Keratinocyte (primary cell): Measurements from ENCODE around the gene SBNO1. TPM values are rescaled to one million over a fixed set of nuclear protein-coding genes. Genes with fewer than 3 reads are reported as not detected.

ENCODE experiments used
- DNase-seq: peaks from one replicate; pipeline ENCODE4 v3.0.0-alpha.2; 2011; ENCODE audit warnings: low read depth, missing footprints, low spot score
- FAIRE-seq: peaks from 2 replicates; lab custom pipeline; 2011; peaks lifted over from hg19 to GRCh38; lab: Jason Lieb, UNC
- H2AFZ ChIP-seq: 2 replicates; pipeline ENCODE4 v1.6.0; 2012; ENCODE audit warnings: low read length, control low read depth, inconsistent platforms; ENCODE audit not compliant: control insufficient read depth
- H3K27ac ChIP-seq: 2 replicates; pipeline ENCODE4 v1.5.1; 2011; ENCODE audit warnings: low read length; ENCODE audit not compliant: control insufficient read depth, insufficient read depth
- H3K27me3 ChIP-seq: 3 replicates; pipeline ENCODE4 v1.6.0; 2011; ENCODE audit warnings: low read length; ENCODE audit not compliant: control insufficient read depth, insufficient read depth; ENCODE audit errors: extremely low read depth
- H3K36me3 ChIP-seq, 2 experiments: 2 replicates in 1 of 2; 3 replicates in 1 of 2; pipeline ENCODE4 v1.5.1; 2011; ENCODE audit warnings: low read length in 2 of 2, mild to moderate bottlenecking in 1 of 2; ENCODE audit not compliant: control insufficient read depth in 2 of 2, insufficient read depth in 2 of 2; ENCODE audit errors: extremely low read depth in 1 of 2
- H3K4me1 ChIP-seq: 3 replicates; pipeline ENCODE4 v1.5.1; 2011; ENCODE audit warnings: low read length; ENCODE audit not compliant: control insufficient read depth, insufficient read depth; ENCODE audit errors: extremely low read depth
- H3K4me2 ChIP-seq: 3 replicates; pipeline ENCODE4 v1.6.0; 2011; ENCODE audit warnings: low read depth, low read length; ENCODE audit not compliant: control insufficient read depth, insufficient read depth; ENCODE audit errors: extremely low read depth
- H3K4me3 ChIP-seq, 3 experiments: fragments of 200-600 bp in 1 of 3; sonication (generic) in 1 of 3; 2 replicates in 2 of 3; 3 replicates in 1 of 3; pipeline ENCODE4 v1.5.1; 2011 to 2016; ENCODE audit warnings: low read length in 3 of 3, mild to moderate bottlenecking in 3 of 3, control low read depth in 2 of 3, inconsistent platforms in 1 of 3, low read depth in 1 of 3, mixed read lengths in 1 of 3, mixed run types in 1 of 3, moderate library complexity in 1 of 3; ENCODE audit not compliant: control insufficient read depth in 2 of 3, insufficient read depth in 2 of 3; ENCODE audit errors: extremely low read depth in 1 of 3
- H3K79me2 ChIP-seq: 2 replicates; pipeline ENCODE4 v1.6.0; 2012; ENCODE audit warnings: low read length; ENCODE audit not compliant: control insufficient read depth, insufficient read depth
- H3K9ac ChIP-seq: 3 replicates; pipeline ENCODE4 v1.6.0; 2011; ENCODE audit warnings: low read length; ENCODE audit not compliant: control insufficient read depth, insufficient read depth; ENCODE audit errors: extremely low read depth
- H3K9me1 ChIP-seq: 3 replicates; pipeline ENCODE4 v1.6.0; 2011; ENCODE audit warnings: low read length; ENCODE audit not compliant: control insufficient read depth, insufficient read depth; ENCODE audit errors: extremely low read depth
- H3K9me3 ChIP-seq: 2 replicates; pipeline ENCODE4 v1.5.1; 2012; ENCODE audit warnings: low read depth, low read length; ENCODE audit not compliant: control insufficient read depth
- H4K20me1 ChIP-seq: 3 replicates; pipeline ENCODE4 v1.6.0; 2011; ENCODE audit warnings: low read length; ENCODE audit not compliant: control insufficient read depth, insufficient read depth; ENCODE audit errors: extremely low read depth
- EZH2 ChIP-seq: IDR thresholded peaks from one replicate; pipeline ENCODE4 v1.6.1; 2012; ENCODE audit warnings: inconsistent platforms, mild to moderate bottlenecking, low read length, moderate library complexity
- dilution Hi-C: fragments of 300-500 bp; cut with MboI; formaldehyde crosslinking; loops from one replicate; pipeline ENCODE4 v1.7.0; 2020; ENCODE audit warnings: low sequenced_read_pairs; ENCODE audit not compliant: extremely low pct_ligation_motif_present
- polyA plus RNA-seq, 5 experiments: library from polyadenylated mRNA; depleted of rRNA in 3 of 5; stranded (reverse) in 3 of 5; stranded (forward) in 1 of 5; unstranded in 1 of 5; fragments of >200 nt; gene quantifications; 1 replicate in 1 of 5; 2 replicates in 3 of 5; 3 replicates in 1 of 5; pipeline versions ENCODE4 v1.2.1 to v1.2.3, GENCODE V29; 2011 to 2012; ENCODE audit warnings: missing spikeins in 2 of 5, low read depth in 1 of 5, low replicate concordance in 1 of 5
- TF ChIP-seq, protein P1 (sequence below), 3 experiments: IDR thresholded peaks in 1 of 3; conservative IDR thresholded peaks in 1 of 3; optimal IDR thresholded peaks in 1 of 3; 2 replicates in 2 of 3; 3 replicates in 1 of 3; pipeline versions ENCODE3 to v1.5.1; 2011; ENCODE audit warnings: low read length in 3 of 3, mild to moderate bottlenecking in 3 of 3, moderate library complexity in 2 of 3, control low read depth in 1 of 3, inconsistent platforms in 1 of 3; ENCODE audit not compliant: insufficient read depth in 2 of 3; ENCODE audit errors: extremely low read depth in 1 of 3

SBNO1 gene
- polyA plus RNA-seq, 1 donor (not counting 4 experiments of a cell fraction or from before 2014, with no cell fraction given), result 18.4 TPM

- DNase-seq (no peak), FAIRE-seq (no peak)
- no peak overlapping the region for H3K27ac ChIP-seq
- H3K79me2 ChIP-seq, result peaks cover 13% of the 10 kb centered on the region
- no peaks in the 10 kb centered on the region for H4K20me1 ChIP-seq
- no peaks in the 10 kb centered on the region for H3K4me1 ChIP-seq
- H2AFZ ChIP-seq, result no peak overlapping the region
- no peak overlapping the region for H3K9ac ChIP-seq
- no peak overlapping the region for H3K4me3 ChIP-seq
- no peaks in the 10 kb centered on the region for H3K27me3 ChIP-seq
- dilution Hi-C loops, result no loop called here
- TF ChIP-seq EZH2, result no peak
- TF ChIP-seq, protein P1, sequence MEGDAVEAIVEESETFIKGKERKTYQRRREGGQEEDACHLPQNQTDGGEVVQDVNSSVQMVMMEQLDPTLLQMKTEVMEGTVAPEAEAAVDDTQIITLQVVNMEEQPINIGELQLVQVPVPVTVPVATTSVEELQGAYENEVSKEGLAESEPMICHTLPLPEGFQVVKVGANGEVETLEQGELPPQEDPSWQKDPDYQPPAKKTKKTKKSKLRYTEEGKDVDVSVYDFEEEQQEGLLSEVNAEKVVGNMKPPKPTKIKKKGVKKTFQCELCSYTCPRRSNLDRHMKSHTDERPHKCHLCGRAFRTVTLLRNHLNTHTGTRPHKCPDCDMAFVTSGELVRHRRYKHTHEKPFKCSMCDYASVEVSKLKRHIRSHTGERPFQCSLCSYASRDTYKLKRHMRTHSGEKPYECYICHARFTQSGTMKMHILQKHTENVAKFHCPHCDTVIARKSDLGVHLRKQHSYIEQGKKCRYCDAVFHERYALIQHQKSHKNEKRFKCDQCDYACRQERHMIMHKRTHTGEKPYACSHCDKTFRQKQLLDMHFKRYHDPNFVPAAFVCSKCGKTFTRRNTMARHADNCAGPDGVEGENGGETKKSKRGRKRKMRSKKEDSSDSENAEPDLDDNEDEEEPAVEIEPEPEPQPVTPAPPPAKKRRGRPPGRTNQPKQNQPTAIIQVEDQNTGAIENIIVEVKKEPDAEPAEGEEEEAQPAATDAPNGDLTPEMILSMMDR (optimal IDR thresholded peaks at IDR 0.05 in 1 of 3, IDR thresholded peaks at IDR 0.05 in 1 of 3, conservative IDR thresholded peaks at IDR 0.05 in 1 of 3; ENCODE audit: extremely low read depth in 1 of 3, insufficient read depth in 2 of 3, low read length in 3 of 3), result no peak
- no peaks in the 10 kb centered on the region for H3K9me1 ChIP-seq
- H3K4me2 ChIP-seq, result no peak overlapping the region
- no peaks in the 10 kb centered on the region for H3K9me3 ChIP-seq
- H3K36me3 ChIP-seq, result peaks cover 7 to 20% of the 10 kb centered on the region in 2 experiments
Measured at GRCh38 chr12:123337070-123337469, 27.6 kb downstream of the SBNO1 start.

- no peak overlapping the region for H3K4me3 ChIP-seq
- no peak overlapping the region for H3K27ac ChIP-seq
- TF ChIP-seq EZH2, result no peak
- TF ChIP-seq, protein P1 (optimal IDR thresholded peaks at IDR 0.05 in 1 of 3, IDR thresholded peaks at IDR 0.05 in 1 of 3, conservative IDR thresholded peaks at IDR 0.05 in 1 of 3; ENCODE audit: extremely low read depth in 1 of 3, insufficient read depth in 2 of 3, low read length in 3 of 3), result no peak
- H3K9ac ChIP-seq, result no peak overlapping the region
- H4K20me1 ChIP-seq, result no peaks in the 10 kb centered on the region
- no peak for DNase-seq
- H3K4me2 ChIP-seq, result no peak overlapping the region
- H3K9me3 ChIP-seq, result no peaks in the 10 kb centered on the region
- dilution Hi-C loops, result no loop called here
- no peak overlapping the region for H2AFZ ChIP-seq
- H3K4me1 ChIP-seq, result no peaks in the 10 kb centered on the region
- H3K27me3 ChIP-seq, result no peaks in the 10 kb centered on the region
- H3K9me1 ChIP-seq, result no peaks in the 10 kb centered on the region
- FAIRE-seq, result no peak
- H3K36me3 ChIP-seq, result peaks cover 6 to 20% of the 10 kb centered on the region in 2 experiments
- H3K79me2 ChIP-seq, result peaks cover 13% of the 10 kb centered on the region
Measured at GRCh38 chr12:123336530-123336929, 28.1 kb downstream of the SBNO1 start.
